Stimulated activated naive CD8-positive, alpha-beta T cell treated with anti-CD3 and anti-CD28 coated beads, Interleukin-15, amount 100 ng/mL, for 72 hours (primary cell): Measurements from ENCODE around the gene RAB28.
A peak's percentile ranks its signal among the peaks of the same experiment; 100 is the strongest.
"Not testable (repeated sequence)": the region's sequence is repeated elsewhere in the genome, so short reads cannot be mapped to it uniquely, and the experiment has no call there.

Experiments
- ATAC-seq: fragments of 150-1000 bp; cut with Tn5 transposase; 2 replicates; pipeline ENCODE4 v1.10.0; 2021; ENCODE audit warnings: mild to moderate bottlenecking, moderate library complexity
- DNase-seq, 2 donors: peaks; one replicate each; pipeline ENCODE4 v3.0.0; 2021 to 2022
- H3K27ac Mint-ChIP-seq, 2 donors: one replicate each; pipeline ENCODE4 v1.8.0; 2022; ENCODE audit warnings: mild to moderate bottlenecking in 2 of 2, mixed read lengths in 2 of 2, moderate library complexity in 2 of 2
- H3K27me3 Mint-ChIP-seq: one replicate; pipeline ENCODE4 v1.8.0; 2022; ENCODE audit warnings: mixed read lengths
- H3K4me1 Mint-ChIP-seq: one replicate; pipeline ENCODE4 v1.8.0; 2022; ENCODE audit warnings: mild to moderate bottlenecking, mixed read lengths
- H3K4me3 Mint-ChIP-seq, 2 donors: one replicate each; pipeline ENCODE4 v1.8.0; 2022; ENCODE audit warnings: mild to moderate bottlenecking in 2 of 2, mixed read lengths in 2 of 2, moderate library complexity in 1 of 2
- H3K9me3 Mint-ChIP-seq, 2 donors: one replicate each; pipeline ENCODE4 v1.8.0; 2022; ENCODE audit warnings: mixed read lengths in 2 of 2

Gene RAB28

DNA sequence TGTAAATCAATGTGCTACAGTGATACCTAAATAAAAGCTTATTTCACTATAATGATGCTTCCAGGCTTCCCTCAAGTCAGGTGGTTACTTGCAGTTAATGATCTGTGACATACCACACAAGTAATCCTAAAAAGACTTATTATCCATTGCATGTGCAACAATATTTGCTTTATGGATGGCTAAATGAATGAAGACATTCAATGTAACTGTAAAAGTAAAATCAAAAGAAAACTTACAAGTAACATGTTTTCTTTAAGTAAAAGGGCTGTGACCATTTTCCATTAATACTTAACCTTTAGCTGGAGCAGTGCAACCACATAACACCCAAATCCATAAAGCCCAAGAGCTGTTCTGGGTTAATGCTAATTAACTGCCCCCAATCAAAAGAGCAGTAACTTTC, 42.6 kb downstream of the RAB28 start:
- H3K27me3 Mint-ChIP-seq: no peaks in the 10 kb centered on the region
- peaks cover 6 to 27% of the 10 kb centered on the region in 2 donors for H3K9me3 Mint-ChIP-seq
- ATAC-seq (no peak), DNase-seq (no peak)
- H3K4me1 Mint-ChIP-seq: peaks cover 8% of the 10 kb centered on the region
- H3K27ac Mint-ChIP-seq: no peak overlapping the region
- no peak overlapping the region for H3K4me3 Mint-ChIP-seq

- Mint-ChIP-seq H3K4me1 (peaks cover 42% of the 10 kb centered on the region), H3K9me3 (peaks cover 29 to 31% of the 10 kb centered on the region in 2 donors), H3K27me3 (no peaks in the 10 kb centered on the region), H3K27ac (no peak overlapping the region), H3K4me3 (no peak overlapping the region)
- ATAC-seq (no peak), DNase-seq (no peak)
Measured at GRCh38 chr4:13436962-13437361, 47.2 kb downstream of the RAB28 start.

GRCh38 chr4:13432453-13432852, 51.7 kb downstream of the RAB28 start:
- peaks cover 29 to 41% of the 10 kb centered on the region in 2 donors for H3K9me3 Mint-ChIP-seq
- no peak overlapping the region for H3K4me3 Mint-ChIP-seq
- H3K27ac Mint-ChIP-seq: no peak overlapping the region

GRCh38 chr4:13430834-13431568, 53.1 kb downstream of the RAB28 start:
- H3K4me1 Mint-ChIP-seq: peaks cover 52% of the 10 kb centered on the region
- no peaks in the 10 kb centered on the region for H3K27me3 Mint-ChIP-seq
- ATAC-seq (no peak), DNase-seq (no peak)
- H3K27ac Mint-ChIP-seq: peak overlapping the region in 1 of 2 donors; percentile 93
- peaks cover 18 to 30% of the 10 kb centered on the region in 2 donors for H3K9me3 Mint-ChIP-seq
- H3K4me3 Mint-ChIP-seq: no peak overlapping the region

More at GRCh38 chr4:13432453-13432852, 51.7 kb downstream of the RAB28 start:
- DNase-seq: no peak
- ATAC-seq: no peak
- Mint-ChIP-seq H3K4me1 (peaks cover 61% of the 10 kb centered on the region), H3K27me3 (no peaks in the 10 kb centered on the region)

- no peak for DNase-seq
- Mint-ChIP-seq H3K27me3 (no peaks in the 10 kb centered on the region), H3K9me3 (peaks cover 9 to 17% of the 10 kb centered on the region in 2 donors), H3K27ac (no peak overlapping the region), H3K4me1 (peaks cover 25% of the 10 kb centered on the region), H3K4me3 (no peak overlapping the region)
- no peak for ATAC-seq
Measured at GRCh38 chr4:13427599-13428325, 56.4 kb downstream of the RAB28 start.

DNA sequence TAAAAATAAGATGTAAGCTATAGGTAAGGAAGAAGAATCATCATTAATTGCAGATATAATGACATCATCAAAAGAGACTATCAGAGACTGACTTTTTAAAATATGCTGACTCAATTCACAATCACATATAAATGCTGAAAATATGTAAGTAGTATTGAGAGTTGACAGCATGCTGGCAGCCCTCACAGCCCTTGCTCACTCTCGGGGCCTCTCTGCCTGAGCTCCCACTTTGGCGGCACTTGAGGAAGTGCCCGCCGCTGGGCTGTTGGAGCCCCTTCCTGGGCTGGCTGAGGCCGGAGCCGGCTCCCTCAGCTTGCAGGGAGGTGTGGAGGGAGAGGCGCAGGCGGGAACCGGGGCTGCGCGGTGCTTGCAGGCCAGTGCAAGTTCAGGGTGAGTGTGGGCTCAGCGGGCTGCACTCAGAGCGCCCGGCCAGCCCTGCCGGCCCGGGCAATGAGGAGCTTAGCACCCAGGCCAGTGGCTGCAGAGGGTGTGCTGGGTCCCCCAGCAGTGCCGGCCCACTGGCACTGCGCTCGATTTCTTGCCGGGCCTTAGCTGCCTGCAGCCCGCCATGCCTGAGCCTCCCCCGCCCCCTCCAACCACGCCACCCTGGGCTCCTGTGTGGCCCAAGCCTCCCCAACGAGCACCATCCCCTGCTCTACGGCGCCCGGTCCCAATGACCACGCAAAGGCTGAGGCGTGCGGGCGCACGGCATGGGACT, 68.9 kb downstream of the RAB28 start:
- DNase-seq (no peak), ATAC-seq (peak; percentile 33)
- H3K27me3 Mint-ChIP-seq: no peaks in the 10 kb centered on the region
- H3K4me3 Mint-ChIP-seq: no peak overlapping the region
- peaks cover 17 to 26% of the 10 kb centered on the region in 2 donors for H3K9me3 Mint-ChIP-seq
- H3K27ac Mint-ChIP-seq: no peak overlapping the region
- H3K4me1 Mint-ChIP-seq: peaks cover 18% of the 10 kb centered on the region

GRCh38 chr4:13413729-13414437, 70.3 kb downstream of the RAB28 start:
- ATAC-seq: no peak
- H3K4me3 Mint-ChIP-seq: no peak overlapping the region
- no peak overlapping the region for H3K27ac Mint-ChIP-seq
- no peaks in the 10 kb centered on the region for H3K27me3 Mint-ChIP-seq
- no peak for DNase-seq
- H3K4me1 Mint-ChIP-seq: peaks cover 18% of the 10 kb centered on the region
- peaks cover 4 to 14% of the 10 kb centered on the region in 2 donors for H3K9me3 Mint-ChIP-seq

DNA sequence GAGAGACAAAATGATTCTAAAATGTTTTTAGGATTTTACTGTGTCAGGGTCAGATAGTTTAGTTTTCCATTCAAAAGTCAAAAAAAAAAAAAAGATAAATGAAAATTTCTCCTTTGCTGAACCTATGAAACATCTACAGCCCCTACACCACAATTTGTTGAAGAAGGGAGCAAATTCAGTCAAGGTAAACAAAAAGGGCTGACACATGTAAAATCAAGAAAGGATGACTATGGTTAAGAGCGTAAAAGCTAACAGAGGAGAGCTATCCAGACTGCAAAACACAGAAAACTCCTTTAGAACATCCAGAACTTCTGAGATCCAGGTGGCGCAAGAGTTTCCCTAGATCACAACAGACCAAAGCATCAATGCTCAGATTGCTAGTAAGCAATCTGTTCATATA, 72.2 kb downstream of the RAB28 start:
- peak overlapping the region in 1 of 2 donors; percentile 1 for H3K27ac Mint-ChIP-seq
- no peak for ATAC-seq
- H3K27me3 Mint-ChIP-seq: no peaks in the 10 kb centered on the region
- peaks cover 18% of the 10 kb centered on the region for H3K4me1 Mint-ChIP-seq
- peaks cover 0 to 5% of the 10 kb centered on the region in 2 donors for H3K9me3 Mint-ChIP-seq
- DNase-seq: no peak
- no peak overlapping the region for H3K4me3 Mint-ChIP-seq

GRCh38 chr4:13409324-13409723, 74.8 kb downstream of the RAB28 start:
- ATAC-seq (no peak), DNase-seq (no peak)
- H3K4me3 Mint-ChIP-seq: no peak overlapping the region
- peaks cover 5 to 10% of the 10 kb centered on the region in 2 donors for H3K9me3 Mint-ChIP-seq
- peaks cover 18% of the 10 kb centered on the region for H3K4me1 Mint-ChIP-seq
- no peak overlapping the region for H3K27ac Mint-ChIP-seq
- no peaks in the 10 kb centered on the region for H3K27me3 Mint-ChIP-seq

DNA sequence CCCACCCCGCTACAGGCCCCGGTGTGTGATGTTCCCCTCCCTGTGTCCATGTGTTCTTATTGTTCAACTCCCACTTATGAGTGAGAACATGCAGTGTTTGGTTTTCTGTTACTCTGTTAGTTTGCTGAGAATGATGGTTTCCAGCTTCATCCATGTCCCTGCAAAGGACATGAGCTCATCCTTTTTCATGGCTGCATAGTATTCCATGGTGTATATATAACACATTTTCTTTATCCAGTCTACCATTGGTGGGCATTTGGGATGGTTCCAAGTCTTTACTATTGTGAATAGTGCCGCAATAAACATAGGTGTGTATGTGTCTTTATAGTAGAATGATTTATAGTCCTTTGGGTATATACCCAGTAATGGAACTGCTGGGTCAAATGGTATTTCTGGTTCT, 78.0 kb downstream of the RAB28 start:
- H3K27me3 Mint-ChIP-seq, ATAC-seq, H3K27ac Mint-ChIP-seq, H3K9me3 Mint-ChIP-seq, DNase-seq, H3K4me1 Mint-ChIP-seq, H3K4me3 Mint-ChIP-seq: not testable (repeated sequence)

DNA sequence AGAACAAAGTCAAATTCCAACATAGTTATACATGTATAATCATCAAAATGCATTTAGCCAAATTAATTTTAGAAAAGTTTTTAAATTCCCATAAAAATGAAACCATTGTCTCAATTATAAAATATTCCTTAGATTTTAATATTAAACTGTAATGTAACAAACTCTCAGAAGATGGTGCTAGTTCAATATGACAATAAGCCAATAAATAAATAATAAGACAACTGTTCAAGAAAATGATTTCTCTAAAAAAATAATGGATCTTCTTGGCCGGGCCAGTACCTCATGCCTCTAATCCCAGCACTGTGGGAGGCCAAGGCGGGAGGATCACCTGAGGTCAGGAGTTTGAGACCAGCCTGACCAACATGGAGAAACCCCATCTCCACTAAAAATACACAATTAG, 80.3 kb downstream of the RAB28 start:
- no peaks in the 10 kb centered on the region for H3K4me1 Mint-ChIP-seq
- H3K27me3 Mint-ChIP-seq: no peaks in the 10 kb centered on the region
- H3K27ac Mint-ChIP-seq: no peak overlapping the region
- no peak overlapping the region for H3K4me3 Mint-ChIP-seq
- no peak for ATAC-seq
- no peak for DNase-seq
- peaks cover 5 to 10% of the 10 kb centered on the region in 2 donors for H3K9me3 Mint-ChIP-seq

- H3K9me3 Mint-ChIP-seq: peaks cover 5 to 10% of the 10 kb centered on the region in 2 donors
- no peak overlapping the region for H3K4me3 Mint-ChIP-seq
- ATAC-seq: no peak
- DNase-seq: no peak
- no peaks in the 10 kb centered on the region for H3K27me3 Mint-ChIP-seq
- no peaks in the 10 kb centered on the region for H3K4me1 Mint-ChIP-seq
- H3K27ac Mint-ChIP-seq: no peak overlapping the region
Measured at GRCh38 chr4:13403326-13403725, 80.8 kb downstream of the RAB28 start.

GRCh38 chr4:13399257-13399656, 84.9 kb downstream of the RAB28 start:
- no peak overlapping the region for H3K27ac Mint-ChIP-seq
- no peak for ATAC-seq
- no peaks in the 10 kb centered on the region for H3K4me1 Mint-ChIP-seq
- no peaks in the 10 kb centered on the region for H3K27me3 Mint-ChIP-seq
- no peak overlapping the region for H3K4me3 Mint-ChIP-seq
- no peaks in the 10 kb centered on the region for H3K9me3 Mint-ChIP-seq
- no peak for DNase-seq

DNA sequence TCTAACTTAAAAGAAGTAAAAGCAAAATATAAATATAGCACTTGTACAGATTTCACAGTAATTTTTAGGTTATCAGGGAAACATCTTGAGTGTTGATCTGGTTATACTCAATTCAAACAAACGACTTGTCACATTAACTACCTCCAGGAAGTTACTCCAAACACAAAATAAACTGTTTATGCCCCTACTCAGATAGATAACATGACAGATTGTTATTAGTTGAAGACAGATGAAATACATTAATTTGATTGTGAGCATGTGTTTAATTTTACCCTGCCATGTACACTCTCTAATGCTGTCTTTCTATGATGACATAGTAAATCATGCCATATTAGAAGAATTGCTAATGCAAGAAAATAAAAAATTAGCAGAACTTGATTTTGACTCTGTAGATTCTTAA, 88.0 kb downstream of the RAB28 start:
- Mint-ChIP-seq H3K27me3 (no peaks in the 10 kb centered on the region), H3K4me3 (no peak overlapping the region), H3K9me3 (no peaks in the 10 kb centered on the region), H3K4me1 (no peaks in the 10 kb centered on the region), H3K27ac (no peak overlapping the region)
- ATAC-seq: no peak
- DNase-seq: no peak

DNA sequence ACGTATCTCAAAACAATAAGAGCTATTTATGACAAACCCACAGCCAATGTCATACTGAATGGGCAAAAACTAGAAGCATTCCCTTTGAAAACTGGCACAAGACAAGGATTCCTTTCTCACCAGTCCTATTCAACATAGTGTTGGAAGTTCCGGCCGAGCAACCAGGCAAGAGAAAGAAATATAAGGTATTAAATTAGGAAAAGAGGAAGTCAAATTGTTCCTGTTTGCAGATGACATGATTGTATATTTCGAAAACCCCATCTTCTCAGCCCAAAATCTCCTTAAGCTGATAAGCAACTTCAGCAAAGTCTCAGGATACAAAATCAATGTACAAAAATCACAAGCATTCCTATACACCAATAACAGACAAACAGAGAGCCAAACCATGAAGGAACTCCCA, 94.2 kb downstream of the RAB28 start:
- H3K4me3 Mint-ChIP-seq, ATAC-seq, DNase-seq, H3K27ac Mint-ChIP-seq, H3K27me3 Mint-ChIP-seq: not testable (repeated sequence)
- peaks cover 19% of the 10 kb centered on the region for H3K4me1 Mint-ChIP-seq
- H3K9me3 Mint-ChIP-seq: peaks cover 0 to 13% of the 10 kb centered on the region in 2 donors
